Stimulated activated CD8-positive, alpha-beta memory T cell treated with anti-CD3 and anti-CD28 coated beads, Interleukin-4, amount 100 ng/mL, for 48 hours (primary cell): ENCODE results near the gene CDC42SE2.
"Not testable (repeated sequence)": the region's sequence is repeated elsewhere in the genome, so short reads cannot be mapped to it uniquely, and the experiment has no call there.

ENCODE experiments used
- DNase-seq: peaks from one replicate; pipeline ENCODE4 v3.0.0-alpha.2; 2020

CDC42SE2 gene

DNA sequence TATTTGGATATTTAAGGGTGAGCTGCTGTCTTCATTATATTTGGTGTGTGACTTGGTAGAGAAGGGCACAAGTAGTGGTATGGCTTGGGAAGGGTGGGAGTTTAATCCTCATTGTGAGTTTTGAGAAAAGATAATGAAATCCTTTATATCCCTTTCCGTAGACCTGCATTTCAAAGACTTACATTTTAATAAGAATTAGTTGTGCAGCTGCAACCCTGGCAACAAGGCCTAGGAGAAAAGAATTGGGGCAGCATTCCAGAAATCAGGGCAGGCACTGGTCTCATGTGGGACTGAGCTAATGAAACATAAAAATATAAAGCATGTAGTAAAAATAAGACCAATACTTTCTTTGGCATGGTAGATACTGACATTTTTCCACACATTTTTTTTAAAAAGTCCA lies 60.5 kb downstream of the CDC42SE2 start:
- DNase-seq, result no peak

DNA sequence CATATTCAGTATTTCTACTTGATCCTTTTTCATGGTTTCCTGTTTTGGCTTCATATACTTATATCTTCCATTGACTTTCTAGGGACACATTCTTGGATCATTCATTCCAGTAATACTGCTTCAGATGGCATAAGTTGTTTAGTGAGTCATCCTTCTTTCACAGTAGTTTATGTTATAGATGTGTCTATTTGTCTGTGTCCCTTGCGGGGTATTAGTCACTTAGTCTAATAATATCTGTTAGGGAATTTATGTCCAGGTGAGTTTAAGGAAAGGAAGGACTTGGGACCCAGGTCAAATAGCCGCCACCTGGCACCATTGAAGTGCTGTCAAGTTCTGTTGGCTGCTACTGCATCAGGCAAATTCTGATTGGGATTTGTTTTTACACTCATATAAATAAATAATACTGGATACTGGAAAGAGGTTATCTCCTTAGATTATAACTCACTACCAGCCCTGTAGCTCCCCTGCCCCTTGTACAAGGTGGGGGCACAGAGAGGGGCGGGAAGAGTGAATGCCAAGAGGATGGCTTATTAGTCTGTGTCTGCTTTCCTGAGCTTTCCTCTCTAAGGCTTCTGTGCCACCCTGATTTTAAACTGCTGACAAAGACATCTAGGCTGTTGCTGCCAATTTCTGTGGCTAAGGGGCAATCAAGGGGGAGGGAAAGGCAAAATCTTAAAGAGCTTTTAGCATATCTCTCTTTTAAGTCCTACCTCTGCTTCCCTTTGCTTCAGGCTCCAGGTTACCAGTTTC lies 64.9 kb downstream of the CDC42SE2 start:
- DNase-seq, result no peak

DNA sequence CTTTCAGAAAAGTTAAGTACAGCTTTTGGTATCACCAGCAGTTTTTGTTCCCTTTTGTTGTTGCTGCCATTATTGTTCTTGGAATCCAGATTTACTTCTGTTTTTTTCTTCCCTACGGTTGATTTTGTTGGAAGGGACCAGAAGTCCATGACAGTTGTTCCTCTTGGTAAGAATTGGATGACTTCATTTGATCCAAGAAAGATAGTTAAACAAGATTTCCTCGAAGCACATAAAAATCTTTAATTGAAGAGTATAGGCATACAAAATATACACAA lies 65.4 kb downstream of the CDC42SE2 start:
- no peak for DNase-seq

DNA sequence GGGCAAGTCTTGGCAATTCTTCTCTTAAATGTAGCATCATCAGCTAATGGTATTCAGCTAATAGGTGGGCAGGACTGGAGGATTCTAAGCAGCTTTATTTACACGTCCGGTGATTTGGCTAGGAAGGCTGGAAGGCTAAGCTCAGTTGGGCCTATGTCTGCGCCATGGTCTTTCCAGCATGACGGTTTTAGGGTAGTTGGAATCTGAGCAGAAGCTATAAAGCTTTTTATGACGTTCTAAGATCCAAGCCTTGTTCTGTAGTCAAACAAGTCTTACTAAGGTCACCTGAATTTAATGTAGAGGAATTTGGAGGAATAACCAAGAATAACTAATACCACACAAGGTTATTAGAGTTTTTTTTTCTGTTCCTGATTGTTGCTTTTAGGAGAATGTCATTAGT lies 66.2 kb downstream of the CDC42SE2 start:
- DNase-seq, result no peak

DNA sequence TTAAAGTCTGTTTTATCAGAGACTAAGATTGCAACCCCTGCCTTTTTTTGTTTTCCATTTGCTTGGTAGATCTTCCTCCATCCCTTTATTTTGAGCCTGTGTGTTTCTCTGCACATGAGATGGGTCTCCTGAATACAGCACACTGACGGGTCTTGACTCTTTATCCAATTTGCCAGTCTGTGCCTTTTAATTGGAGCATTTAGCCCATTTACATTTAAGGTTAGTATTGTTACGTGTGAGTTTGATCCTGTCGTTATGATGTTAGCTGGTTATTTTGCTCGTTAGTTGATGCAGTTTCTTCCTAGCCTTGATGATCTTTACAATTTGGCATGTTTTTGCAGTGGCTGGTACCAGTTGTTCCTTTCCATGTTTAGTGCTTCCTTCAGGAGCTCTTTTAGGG lies 71.9 kb downstream of the CDC42SE2 start:
- DNase-seq, result not testable (repeated sequence)

DNA sequence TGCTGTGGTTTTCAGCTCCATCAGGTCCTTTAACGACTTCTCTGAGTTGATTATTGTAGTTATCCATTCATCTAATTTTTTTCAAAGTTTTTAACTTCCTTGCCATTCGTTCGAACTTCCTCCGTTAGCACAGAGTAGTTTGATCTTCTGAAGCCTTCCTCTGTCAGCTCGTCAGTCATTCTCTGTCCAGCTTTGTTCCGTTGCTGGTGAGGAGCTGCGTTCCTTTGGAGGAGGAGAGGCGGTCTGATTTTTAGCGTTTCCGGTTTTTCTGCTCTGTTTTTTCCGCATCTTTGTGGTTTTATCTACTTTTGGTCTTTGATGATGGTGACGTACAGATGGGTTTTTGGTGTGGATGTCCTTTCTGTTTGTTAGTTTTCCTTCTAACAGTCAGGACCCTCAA lies 72.9 kb downstream of the CDC42SE2 start:
- DNase-seq, result not testable (repeated sequence)

DNA sequence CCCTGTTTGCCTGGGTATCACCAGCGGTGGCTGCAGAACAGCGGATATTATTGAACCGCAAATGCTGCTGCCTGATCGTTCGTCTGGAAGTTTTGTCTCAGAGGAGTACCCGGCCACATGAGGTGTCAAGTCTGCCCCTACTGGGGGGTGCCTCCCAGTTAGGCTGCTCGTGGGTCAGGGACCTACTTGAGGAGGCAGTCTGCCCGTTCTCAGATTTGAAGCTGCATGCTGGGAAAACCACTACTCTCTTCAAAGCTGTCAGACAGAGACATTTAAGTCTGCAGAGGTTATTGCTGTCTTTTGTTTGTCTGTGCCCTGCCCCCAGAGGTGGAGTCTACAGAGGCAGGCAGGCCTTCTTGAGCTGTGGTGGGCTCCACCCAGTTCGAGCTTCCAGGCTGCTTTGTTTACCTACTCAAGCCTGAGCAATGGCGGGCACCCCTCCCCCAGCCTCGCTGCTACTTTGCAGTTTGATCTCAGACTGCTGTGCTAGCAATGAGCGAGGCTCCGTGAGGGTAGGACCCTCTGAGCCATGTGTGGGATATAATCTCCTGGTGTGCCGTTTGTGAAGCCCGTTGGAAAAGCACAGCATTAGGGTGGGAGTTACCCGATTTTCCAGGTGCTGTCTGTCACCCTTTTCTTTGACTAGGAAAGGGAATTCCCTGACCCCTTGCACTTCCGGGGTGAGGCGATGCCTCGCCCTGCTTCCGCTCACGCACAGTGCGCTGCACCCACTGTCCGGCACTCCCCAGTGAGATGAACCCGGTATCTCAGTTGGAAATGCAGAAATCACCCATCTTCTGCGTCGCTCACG lies 73.6 kb downstream of the CDC42SE2 start:
- not testable (repeated sequence) for DNase-seq

DNA sequence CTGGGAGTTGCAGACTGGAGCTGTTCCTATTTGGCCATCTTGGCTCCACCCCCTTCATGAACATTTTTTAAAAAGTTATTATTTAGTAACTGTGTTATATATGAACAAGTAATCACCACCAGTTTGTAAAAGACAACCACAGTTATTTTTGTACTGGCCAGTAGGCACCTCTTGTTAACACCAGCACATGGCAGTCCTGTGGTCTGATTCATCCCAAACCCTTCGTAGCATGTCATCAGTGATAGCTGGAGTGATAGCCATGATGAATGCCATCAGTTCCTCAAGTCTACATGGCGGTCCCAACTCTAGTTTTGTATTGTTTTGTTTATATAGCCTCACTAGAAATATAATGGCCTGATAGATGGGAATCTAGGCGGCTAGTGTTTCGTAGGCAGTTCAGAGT lies 74.2 kb downstream of the CDC42SE2 start:
- DNase-seq, result no peak

DNA sequence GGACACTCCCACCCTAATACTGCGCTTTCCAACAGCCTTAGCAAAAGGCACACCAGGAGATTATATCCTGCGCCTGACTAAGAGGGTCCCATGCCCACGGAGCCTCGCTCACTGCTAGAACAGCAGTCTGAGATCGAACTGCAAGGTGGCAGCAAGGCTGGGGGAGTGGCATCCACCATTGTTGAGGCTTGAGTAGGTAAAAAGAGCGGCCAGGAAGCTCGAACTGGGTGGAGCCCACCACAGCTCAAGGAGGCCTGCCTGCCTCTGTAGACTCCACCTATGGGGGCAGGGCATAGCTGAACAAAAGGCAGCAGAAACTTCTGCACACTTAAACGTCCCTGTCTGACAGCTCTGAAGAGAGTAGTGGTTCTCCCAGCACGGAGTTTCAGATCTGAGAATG lies 80.4 kb downstream of the CDC42SE2 start:
- DNase-seq, result not testable (repeated sequence)

DNA sequence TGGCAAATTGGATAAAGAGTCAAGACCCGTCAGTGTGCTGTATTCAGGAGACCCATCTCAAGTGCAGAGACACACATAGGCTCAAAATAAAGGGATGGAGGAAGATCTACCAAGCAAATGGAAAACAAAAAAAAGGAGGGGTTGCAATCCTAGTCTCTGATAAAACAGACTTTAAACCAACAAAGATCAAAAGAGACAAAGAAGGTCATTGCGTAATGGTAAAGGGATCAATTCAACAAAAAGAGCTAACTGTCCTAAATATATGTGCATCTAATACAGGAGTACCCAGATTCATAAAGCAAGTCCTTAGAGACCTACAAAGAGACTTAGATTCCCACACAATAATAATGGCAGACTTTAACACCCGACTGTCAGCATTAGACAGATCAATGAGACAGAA lies 82.4 kb downstream of the CDC42SE2 start:
- DNase-seq, result not testable (repeated sequence)

DNA sequence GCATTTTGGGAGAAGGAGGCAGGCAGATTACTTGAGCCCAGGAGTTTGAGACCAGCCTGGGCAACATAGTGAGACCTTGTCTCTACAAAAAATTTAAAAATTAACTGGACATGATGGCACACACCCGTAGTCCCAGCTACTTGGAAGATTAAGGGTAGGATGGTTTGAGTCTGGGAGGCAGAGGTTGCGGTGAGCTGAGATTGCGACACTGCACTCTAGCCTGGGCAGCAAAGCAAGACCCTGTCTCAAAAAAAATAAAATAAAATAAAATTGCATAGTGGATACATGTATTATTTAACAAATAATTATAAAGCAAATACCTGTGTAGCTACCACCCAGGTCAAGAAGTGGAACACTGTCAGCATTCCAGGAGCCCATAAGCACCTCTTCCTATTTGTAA lies 90.1 kb downstream of the CDC42SE2 start:
- DNase-seq, result no peak

DNA sequence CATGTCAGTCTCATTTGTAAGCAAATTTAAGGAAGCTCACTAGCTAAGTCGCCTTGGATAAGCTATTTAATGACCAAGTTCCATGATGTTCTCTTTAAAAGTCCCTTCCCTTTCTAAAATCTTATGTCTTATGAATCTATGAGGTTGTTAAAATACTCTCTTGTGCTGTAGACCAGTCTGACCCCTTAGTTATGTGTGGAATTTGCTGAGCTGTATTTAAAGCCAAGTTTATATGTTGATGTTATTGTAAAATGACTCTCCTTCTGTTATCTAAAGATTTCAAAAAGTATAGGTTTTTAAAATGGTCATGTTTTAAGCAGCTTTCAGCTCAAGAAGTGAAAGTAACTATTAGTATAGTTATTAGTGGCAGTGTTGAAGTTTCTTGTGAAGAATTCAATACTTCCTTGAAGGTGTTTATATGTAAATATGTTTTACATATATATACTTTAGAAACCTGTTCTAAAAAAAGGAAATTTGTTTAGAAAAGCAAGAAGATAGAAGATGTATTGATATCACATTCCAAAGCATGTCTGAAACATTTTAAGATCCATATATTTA lies 92.2 kb downstream of the CDC42SE2 start:
- DNase-seq, result no peak

DNA sequence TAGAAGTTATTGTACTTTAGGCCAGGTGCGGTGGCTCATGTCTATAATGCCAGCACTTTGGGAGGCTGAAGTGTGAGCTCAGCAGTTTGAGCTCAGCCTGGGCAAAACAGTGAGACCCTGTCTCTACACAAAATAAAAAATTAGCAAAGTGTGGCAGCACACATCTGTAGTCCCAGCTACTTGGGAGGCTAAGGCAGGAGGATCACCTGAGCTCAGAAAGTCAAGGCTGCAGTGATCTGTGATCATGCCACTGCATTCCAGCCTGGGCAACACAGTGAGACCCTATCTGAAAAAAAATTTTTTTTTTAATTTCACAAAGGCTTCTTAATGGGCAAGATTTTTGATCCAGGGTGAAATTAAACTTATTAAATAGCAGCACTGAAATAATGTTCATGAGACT lies 92.8 kb downstream of the CDC42SE2 start:
- DNase-seq, result no peak

DNA sequence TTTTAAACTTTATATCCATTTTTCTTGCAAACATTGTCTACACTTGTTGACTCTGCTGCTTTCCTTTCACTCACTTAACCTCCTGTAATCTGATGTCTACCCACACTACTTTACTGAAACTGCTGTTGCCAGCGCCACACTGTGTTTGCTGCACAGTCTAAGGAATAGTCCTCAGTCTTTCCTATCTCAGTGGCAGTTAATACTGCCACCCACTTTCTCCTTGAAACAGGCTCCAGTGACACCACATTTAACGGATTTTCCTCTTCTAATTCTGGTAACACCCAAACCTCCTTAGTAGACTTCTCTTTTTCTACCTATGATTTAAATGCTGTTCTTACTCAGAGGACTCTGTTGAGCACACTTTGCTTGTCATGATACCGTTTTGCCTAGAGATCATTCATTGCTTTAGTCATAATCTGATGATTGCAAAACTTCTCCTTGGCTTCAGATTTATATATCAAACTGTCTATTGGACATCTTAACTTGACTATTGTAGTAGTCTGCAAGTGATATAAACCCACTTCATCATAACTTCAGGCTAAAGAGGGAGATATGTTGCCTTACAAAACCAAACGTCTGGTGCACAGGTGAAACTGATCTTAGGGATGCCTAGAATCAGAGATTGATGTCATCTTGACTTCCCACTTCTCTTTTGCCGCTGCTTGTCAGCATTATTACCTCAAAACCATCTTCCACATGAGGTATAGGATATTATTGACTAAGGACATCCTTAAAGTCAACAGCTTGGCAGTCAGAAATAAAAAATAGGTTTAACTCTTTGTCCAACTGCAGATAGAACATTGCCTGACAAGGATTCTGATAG lies 94.1 kb downstream of the CDC42SE2 start:
- peak; percentile 54 for DNase-seq

DNA sequence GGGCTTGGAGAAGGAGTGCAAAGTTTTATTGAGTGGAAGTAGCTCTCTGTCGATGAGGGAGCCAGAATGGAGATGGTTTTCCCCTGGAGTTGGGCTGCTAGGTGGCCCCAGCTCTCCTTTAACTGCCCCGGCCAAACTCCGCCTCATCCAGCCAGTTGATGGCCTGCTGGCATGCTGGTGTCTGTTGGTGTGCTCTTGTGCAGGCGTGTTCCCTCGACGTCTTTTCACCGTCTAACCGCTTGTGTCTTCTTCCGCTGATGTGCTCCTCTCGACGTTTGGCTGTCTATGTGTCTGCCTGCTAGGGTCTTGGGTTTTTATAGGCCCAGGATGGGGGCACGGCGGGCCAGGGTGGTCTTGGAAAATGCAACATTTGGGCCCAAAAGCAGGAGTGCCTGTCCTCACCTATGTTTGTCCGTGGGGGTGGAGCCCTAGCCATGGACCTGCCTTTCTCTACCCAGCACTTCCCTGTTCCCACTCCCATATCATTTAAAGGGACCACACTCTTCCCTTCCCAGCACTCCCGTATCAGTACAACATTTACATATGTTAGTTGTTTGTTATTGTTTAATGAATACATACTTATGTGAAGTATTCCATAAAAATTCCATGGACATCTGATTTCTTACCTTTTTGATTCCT lies 97.9 kb downstream of the CDC42SE2 start:
- no peak for DNase-seq

DNA sequence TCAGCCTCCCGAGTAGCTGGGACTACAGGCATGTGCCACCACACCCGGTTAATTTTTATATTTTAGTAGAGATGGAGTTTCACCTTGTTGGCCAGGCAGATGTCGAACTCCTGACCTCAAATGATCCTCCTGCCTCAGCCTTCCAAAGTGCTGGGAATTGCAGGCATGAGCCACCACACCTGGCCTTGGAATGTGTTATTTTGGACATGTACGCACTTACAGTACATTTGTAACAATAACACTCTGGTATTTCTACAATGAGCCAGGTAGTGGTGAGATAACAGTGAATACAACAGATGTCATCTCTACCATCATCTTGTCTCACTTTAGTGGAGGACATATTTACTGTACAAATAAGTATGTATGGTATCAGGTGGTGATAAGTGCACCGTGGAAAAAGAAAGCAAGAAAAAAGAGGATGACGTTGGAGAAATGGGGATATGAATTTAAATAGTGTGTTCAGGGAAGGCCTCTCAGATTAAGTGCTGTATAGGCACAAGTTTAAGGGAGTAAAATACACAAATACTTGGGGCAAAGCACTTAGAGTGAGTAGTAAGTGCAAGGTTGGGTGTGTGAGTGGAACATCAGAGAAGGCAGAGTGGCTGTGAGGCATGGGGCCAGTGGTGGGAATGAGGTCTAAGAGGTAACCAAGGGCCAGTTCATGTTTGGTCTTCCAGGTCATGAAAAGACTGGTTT lies 100.1 kb downstream of the CDC42SE2 start:
- DNase-seq, result no peak

DNA sequence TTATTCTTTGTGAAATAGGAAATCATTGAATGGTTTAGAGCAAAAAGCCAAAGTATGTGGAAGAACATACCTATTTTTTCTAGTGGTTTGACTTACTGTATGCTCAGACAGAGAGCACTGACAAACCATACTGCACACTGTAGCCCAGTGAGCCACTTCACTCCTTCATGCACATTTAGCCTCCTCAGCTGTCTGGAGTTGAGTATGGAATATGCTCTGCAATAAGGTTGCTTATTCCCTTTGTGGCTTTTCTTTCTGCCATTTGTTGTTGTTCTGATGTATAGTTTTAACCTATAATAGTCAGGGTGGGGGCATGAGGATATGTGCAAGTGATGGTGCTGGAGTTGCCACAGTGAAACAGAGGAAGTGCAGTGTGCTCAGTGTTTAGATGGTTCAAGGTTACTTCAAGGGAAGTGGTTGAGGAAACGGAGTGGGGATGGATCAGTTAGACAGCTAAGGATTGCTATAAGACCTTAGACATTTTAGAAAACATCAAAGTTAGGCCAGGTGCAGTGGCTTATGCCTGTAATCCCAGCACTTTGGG lies 100.7 kb downstream of the CDC42SE2 start:
- no peak for DNase-seq

DNA sequence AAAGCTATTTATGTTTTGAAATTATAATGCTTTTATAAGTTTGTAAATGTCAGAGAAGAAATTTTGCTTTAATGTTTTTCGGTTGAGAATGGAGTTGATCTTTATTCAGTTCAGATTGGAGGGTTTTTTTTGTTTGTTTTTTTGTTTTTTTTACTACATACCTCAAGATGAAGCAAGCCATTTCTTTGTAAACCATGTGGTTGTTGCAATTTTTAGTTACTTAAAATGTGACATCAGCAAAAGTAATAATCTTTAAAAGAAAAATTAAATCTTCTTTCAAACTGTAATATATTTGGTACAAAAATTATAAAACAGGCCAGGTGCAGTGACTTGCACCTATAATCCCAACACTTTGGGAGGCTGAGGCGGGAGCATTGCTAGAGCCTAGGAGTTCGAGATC lies 102.6 kb downstream of the CDC42SE2 start:
- no peak for DNase-seq

DNA sequence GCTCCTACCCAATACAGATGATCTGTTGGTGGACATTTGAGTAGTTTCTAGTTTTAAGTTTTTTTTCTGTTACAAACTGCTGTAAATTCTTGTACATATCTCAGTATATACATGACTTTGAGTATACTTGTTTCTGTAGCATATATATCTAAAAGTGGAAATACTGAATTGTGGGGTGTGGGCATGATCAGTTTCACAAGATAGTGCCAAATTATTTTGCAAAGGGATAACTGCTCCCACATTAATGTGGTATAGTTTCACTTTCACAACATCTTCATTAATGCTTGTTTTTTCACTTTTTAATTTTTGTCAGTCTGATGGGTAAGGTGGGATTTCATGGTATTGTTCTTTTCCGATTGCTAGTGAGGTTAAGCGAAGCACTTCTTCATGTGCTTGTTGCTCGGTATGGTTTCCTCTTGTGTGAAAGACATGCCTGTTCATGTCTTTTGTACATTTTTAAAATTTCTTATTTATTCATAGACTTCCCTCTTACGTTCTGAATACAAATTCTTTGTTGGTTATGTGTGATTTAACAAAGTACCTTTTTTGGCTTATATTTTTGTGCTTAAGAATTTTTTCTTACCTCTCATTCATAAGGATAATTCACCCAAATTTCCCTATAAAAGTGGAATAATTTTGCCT lies 103.5 kb downstream of the CDC42SE2 start:
- no peak for DNase-seq

DNA sequence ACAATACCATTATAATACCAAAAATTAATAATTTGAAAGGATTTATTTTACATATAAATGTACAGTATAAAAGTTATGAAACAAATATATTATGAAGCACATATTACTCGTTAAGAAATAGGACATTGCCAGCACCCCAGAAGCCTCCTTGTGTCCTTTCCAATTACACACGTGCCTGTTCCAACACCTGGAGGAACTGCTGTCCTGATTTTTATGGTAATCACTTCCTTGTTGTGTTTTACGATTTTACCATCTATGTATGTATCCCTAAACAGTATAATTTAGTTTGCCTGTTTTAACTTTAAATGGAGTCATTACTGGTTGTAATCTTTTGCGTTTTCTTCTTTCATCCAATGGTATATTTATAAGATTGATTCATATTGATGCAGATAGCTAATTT lies 105.0 kb downstream of the CDC42SE2 start:
- DNase-seq, result no peak

DNA sequence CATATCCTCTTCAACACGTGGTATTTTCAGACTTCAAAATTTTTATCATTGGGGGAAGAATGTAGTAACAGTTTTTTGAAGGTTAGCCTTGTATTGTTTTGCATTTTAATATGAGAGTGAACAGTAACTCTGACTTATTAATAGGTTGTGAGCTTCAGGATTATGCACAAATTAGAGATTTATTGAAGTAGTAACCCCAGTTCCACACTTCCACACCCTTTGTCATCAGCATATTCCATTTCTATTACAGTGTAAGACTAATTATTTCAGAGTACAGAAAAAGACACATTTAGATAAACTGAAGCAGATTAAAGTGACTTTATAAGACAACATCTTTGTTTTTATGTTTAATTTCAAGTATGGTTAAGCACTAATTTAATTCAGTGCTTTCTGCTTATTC lies 105.7 kb downstream of the CDC42SE2 start:
- DNase-seq, result no peak

DNA sequence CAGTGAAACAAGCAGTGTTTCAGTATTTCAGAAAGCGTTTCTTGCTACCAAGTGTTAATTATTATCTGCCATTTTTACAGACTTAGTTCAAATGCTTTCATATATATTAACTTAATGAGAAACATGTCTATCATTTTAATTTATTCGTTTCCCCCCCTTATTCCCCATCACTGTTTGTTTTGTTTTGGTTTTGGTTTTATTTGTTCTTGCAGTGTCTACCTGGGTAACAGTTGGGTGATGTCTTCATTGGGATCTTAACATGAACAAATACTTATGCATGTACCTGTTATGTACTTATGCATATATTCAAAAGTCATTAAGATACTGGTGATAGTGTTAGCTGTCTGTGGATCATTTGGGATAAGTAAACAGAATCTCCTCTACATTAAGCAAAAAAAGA lies 108.0 kb downstream of the CDC42SE2 start:
- no peak for DNase-seq
